HepG2 (cell line): ENCODE measurements around the gene CIAPIN1.

Experiments used
- CHCHD3 ChIP-seq: sonication (generic); formaldehyde crosslinking; IDR thresholded peaks from 2 replicates; pipeline ENCODE4 v1.8.0; 2022; ENCODE audit warnings: mild to moderate bottlenecking, missing genetic modification reagents, moderate library complexity
- CHD4 ChIP-seq: fragments of 200-600 bp; sonication (generic); IDR thresholded peaks from 2 replicates; pipeline ENCODE4 v1.7.0; 2017; ENCODE audit warnings: mild to moderate bottlenecking, low read length, borderline replicate concordance
- HDAC2 ChIP-seq: sonication (generic); formaldehyde crosslinking; IDR thresholded peaks from 2 replicates; pipeline ENCODE4 v1.4.0; 2020; ENCODE audit warnings: missing genetic modification reagents
- JUN ChIP-seq: sonication (generic); formaldehyde crosslinking; IDR thresholded peaks from 2 replicates; pipeline ENCODE4 v1.4.0; 2020; ENCODE audit warnings: mild to moderate bottlenecking, missing genetic modification reagents
- MBD4 ChIP-seq: IDR thresholded peaks from 2 replicates; pipeline ENCODE4 v1.6.1; 2012; ENCODE audit warnings: low read length, inconsistent platforms, borderline replicate concordance
- NR2C2 ChIP-seq: sonication (generic); formaldehyde crosslinking; IDR thresholded peaks from 2 replicates; pipeline ENCODE4 v1.4.0; 2020; ENCODE audit warnings: missing genetic modification reagents, mild to moderate bottlenecking, moderate library complexity, borderline replicate concordance
- POLR2A ChIP-seq, 2 experiments: IDR thresholded peaks; 2 replicates each; pipeline ENCODE4 v1.6.1; 2011; ENCODE audit warnings: low read depth in 2 of 2, low read length in 2 of 2, mild to moderate bottlenecking in 1 of 2, moderate library complexity in 1 of 2; ENCODE audit not compliant: insufficient read depth in 1 of 2
- SMYD3 ChIP-seq: sonication (generic); formaldehyde crosslinking; IDR thresholded peaks from 2 replicates; pipeline ENCODE4 v1.8.1; 2023; ENCODE audit warnings: mild to moderate bottlenecking, missing genetic modification reagents
- ZNF768 ChIP-seq: sonication (generic); formaldehyde crosslinking; IDR thresholded peaks from 2 replicates; pipeline ENCODE4 v1.4.0; 2020; ENCODE audit warnings: missing genetic modification reagents
- ZSCAN20 ChIP-seq: sonication (generic); formaldehyde crosslinking; IDR thresholded peaks from 2 replicates; pipeline ENCODE4 v1.4.0; 2020; ENCODE audit warnings: missing genetic modification reagents, mild to moderate bottlenecking, borderline replicate concordance
- TF ChIP-seq, protein P1 (sequence below), 2 experiments: sonication (generic) in 1 of 2; formaldehyde crosslinking in 1 of 2; IDR thresholded peaks; 2 replicates each; pipeline versions ENCODE4 v1.4.0 to v1.6.1; 2016 to 2020; ENCODE audit warnings: borderline replicate concordance in 1 of 2, low read depth in 1 of 2, mild to moderate bottlenecking in 1 of 2, missing genetic modification reagents in 1 of 2
- TF ChIP-seq, protein P2 (sequence below): sonication (generic); formaldehyde crosslinking; IDR thresholded peaks from 2 replicates; pipeline ENCODE4 v1.5.0; 2020; ENCODE audit warnings: mild to moderate bottlenecking, missing genetic modification reagents, moderate library complexity
- TF ChIP-seq, protein P3 (sequence below): sonication (generic); formaldehyde crosslinking; IDR thresholded peaks from 2 replicates; pipeline ENCODE4 v1.4.0; 2020; ENCODE audit warnings: missing genetic modification reagents, mild to moderate bottlenecking, borderline replicate concordance
- TF ChIP-seq, protein P4 (sequence below), 2 experiments: IDR thresholded peaks; 2 replicates each; pipeline ENCODE4 v1.6.1; 2011 to 2012; ENCODE audit warnings: low read length in 2 of 2, borderline replicate concordance in 1 of 2, low read depth in 1 of 2, mild to moderate bottlenecking in 1 of 2, moderate library complexity in 1 of 2

DNA sequence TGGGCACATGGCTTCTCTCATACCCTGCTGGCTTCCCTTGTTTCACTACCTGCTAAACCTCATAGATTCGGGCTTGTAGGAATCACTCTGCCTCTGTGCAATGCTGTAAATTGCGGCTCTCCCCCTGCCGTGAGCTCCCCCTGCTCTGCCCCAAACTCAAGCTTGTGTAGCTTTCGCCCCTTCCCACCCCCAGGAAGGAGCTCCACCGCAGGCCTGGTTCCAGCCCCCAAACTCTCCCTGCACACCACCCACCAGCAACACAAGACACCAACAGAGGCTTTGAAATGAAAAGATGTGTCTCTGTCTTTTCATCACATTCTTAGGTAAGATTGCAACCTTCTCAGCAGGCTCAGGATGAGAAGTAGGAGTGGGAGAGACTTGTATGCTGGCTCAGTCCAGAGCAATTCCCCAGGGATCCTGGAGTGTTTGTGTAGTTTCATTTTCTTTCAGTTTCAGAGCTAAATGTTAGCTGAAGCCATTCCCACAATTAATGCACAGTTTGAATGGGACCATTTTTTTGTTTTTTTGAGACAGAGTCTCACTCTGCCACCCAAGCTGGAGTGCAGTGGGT, 60.7 kb downstream of the CIAPIN1 start:
- TF ChIP-seq, protein P1, sequence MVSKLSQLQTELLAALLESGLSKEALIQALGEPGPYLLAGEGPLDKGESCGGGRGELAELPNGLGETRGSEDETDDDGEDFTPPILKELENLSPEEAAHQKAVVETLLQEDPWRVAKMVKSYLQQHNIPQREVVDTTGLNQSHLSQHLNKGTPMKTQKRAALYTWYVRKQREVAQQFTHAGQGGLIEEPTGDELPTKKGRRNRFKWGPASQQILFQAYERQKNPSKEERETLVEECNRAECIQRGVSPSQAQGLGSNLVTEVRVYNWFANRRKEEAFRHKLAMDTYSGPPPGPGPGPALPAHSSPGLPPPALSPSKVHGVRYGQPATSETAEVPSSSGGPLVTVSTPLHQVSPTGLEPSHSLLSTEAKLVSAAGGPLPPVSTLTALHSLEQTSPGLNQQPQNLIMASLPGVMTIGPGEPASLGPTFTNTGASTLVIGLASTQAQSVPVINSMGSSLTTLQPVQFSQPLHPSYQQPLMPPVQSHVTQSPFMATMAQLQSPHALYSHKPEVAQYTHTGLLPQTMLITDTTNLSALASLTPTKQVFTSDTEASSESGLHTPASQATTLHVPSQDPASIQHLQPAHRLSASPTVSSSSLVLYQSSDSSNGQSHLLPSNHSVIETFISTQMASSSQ (IDR thresholded peaks at IDR 0.05; ENCODE audit: low read depth), result no peak
- TF ChIP-seq, protein P1 (CRISPR knock-in tag; IDR thresholded peaks at IDR 0.05; ENCODE audit: borderline replicate concordance), result no peak
- TF ChIP-seq CHD4 (no peak), ZNF768 (CRISPR knock-in tag) (no peak), NR2C2 (CRISPR knock-in tag) (no peak), JUN (CRISPR knock-in tag) (no peak), MBD4 (no peak), HDAC2 (CRISPR knock-in tag) (no peak), ZSCAN20 (CRISPR knock-in tag) (no peak), SMYD3 (no peak), CHCHD3 (no peak), POLR2A (IDR thresholded peaks at IDR 0.05; ENCODE audit: insufficient read depth in 1 of 2, low read depth in 2 of 2, low read length in 2 of 2) (no peak)
- TF ChIP-seq, protein P2, sequence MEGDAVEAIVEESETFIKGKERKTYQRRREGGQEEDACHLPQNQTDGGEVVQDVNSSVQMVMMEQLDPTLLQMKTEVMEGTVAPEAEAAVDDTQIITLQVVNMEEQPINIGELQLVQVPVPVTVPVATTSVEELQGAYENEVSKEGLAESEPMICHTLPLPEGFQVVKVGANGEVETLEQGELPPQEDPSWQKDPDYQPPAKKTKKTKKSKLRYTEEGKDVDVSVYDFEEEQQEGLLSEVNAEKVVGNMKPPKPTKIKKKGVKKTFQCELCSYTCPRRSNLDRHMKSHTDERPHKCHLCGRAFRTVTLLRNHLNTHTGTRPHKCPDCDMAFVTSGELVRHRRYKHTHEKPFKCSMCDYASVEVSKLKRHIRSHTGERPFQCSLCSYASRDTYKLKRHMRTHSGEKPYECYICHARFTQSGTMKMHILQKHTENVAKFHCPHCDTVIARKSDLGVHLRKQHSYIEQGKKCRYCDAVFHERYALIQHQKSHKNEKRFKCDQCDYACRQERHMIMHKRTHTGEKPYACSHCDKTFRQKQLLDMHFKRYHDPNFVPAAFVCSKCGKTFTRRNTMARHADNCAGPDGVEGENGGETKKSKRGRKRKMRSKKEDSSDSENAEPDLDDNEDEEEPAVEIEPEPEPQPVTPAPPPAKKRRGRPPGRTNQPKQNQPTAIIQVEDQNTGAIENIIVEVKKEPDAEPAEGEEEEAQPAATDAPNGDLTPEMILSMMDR (CRISPR knock-in tag), result no peak
- TF ChIP-seq, protein P3, sequence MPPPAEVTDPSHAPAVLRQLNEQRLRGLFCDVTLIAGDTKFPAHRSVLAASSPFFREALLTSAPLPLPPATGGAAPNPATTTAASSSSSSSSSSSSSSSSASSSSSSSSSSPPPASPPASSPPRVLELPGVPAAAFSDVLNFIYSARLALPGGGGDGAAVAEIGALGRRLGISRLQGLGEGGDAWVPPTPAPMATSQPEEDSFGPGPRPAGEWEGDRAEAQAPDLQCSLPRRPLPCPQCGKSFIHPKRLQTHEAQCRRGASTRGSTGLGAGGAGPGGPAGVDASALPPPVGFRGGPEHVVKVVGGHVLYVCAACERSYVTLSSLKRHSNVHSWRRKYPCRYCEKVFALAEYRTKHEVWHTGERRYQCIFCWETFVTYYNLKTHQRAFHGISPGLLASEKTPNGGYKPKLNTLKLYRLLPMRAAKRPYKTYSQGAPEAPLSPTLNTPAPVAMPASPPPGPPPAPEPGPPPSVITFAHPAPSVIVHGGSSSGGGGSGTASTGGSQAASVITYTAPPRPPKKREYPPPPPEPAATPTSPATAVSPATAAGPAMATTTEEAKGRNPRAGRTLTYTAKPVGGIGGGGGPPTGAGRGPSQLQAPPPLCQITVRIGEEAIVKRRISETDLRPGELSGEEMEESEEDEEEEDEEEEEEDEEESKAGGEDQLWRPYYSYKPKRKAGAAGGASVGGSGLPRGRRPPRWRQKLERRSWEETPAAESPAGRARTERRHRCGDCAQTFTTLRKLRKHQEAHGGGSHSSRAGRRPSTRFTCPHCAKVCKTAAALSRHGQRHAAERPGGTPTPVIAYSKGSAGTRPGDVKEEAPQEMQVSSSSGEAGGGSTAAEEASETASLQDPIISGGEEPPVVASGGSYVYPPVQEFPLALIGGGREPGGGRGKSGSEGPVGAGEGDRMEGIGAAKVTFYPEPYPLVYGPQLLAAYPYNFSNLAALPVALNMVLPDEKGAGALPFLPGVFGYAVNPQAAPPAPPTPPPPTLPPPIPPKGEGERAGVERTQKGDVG (CRISPR knock-in tag), result no peak
- TF ChIP-seq, protein P4, sequence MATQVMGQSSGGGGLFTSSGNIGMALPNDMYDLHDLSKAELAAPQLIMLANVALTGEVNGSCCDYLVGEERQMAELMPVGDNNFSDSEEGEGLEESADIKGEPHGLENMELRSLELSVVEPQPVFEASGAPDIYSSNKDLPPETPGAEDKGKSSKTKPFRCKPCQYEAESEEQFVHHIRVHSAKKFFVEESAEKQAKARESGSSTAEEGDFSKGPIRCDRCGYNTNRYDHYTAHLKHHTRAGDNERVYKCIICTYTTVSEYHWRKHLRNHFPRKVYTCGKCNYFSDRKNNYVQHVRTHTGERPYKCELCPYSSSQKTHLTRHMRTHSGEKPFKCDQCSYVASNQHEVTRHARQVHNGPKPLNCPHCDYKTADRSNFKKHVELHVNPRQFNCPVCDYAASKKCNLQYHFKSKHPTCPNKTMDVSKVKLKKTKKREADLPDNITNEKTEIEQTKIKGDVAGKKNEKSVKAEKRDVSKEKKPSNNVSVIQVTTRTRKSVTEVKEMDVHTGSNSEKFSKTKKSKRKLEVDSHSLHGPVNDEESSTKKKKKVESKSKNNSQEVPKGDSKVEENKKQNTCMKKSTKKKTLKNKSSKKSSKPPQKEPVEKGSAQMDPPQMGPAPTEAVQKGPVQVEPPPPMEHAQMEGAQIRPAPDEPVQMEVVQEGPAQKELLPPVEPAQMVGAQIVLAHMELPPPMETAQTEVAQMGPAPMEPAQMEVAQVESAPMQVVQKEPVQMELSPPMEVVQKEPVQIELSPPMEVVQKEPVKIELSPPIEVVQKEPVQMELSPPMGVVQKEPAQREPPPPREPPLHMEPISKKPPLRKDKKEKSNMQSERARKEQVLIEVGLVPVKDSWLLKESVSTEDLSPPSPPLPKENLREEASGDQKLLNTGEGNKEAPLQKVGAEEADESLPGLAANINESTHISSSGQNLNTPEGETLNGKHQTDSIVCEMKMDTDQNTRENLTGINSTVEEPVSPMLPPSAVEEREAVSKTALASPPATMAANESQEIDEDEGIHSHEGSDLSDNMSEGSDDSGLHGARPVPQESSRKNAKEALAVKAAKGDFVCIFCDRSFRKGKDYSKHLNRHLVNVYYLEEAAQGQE (IDR thresholded peaks at IDR 0.05; ENCODE audit: borderline replicate concordance in 1 of 2, low read depth in 1 of 2, low read length in 2 of 2), result no peak
